Activated CD8-positive, alpha-beta memory T cell treated with anti-CD3 and anti-CD28 coated beads, Interleukin-2, amount 50 U/mL, for 24 hours (primary cell): Measurements from ENCODE around the gene PHACTR3.

Source experiments
- DNase-seq: peaks from one replicate; pipeline ENCODE4 v3.0.0-alpha.2; 2020; ENCODE audit errors: extremely low read depth

The PHACTR3 gene

GRCh38 chr20:59751075-59751711 lies 146.9 kb downstream of the PHACTR3 start:
- no peak for DNase-seq

GRCh38 chr20:59752101-59752586 lies 147.8 kb downstream of the PHACTR3 start:
- DNase-seq, result no peak

- no peak for DNase-seq
Observed at GRCh38 chr20:59752704-59753460, 148.5 kb downstream of the PHACTR3 start.

GRCh38 chr20:59753836-59754235 lies 149.5 kb downstream of the PHACTR3 start:
- no peak for DNase-seq

- DNase-seq, result no peak
Observed at GRCh38 chr20:59754551-59754950, 150.2 kb downstream of the PHACTR3 start.

GRCh38 chr20:59756241-59756640 lies 151.9 kb downstream of the PHACTR3 start:
- DNase-seq, result no peak

GRCh38 chr20:59764037-59764436 lies 159.7 kb downstream of the PHACTR3 start:
- no peak for DNase-seq

GRCh38 chr20:59765599-59766177 lies 161.3 kb downstream of the PHACTR3 start:
- DNase-seq, result no peak

GRCh38 chr20:59767656-59768055 lies 163.3 kb downstream of the PHACTR3 start:
- DNase-seq, result no peak

- DNase-seq, result no peak
Observed at GRCh38 chr20:59770270-59770669, 165.9 kb downstream of the PHACTR3 start.

- no peak for DNase-seq
Observed at GRCh38 chr20:59770851-59771250, 166.5 kb downstream of the PHACTR3 start.

- no peak for DNase-seq
Observed at GRCh38 chr20:59771506-59772372, 167.4 kb downstream of the PHACTR3 start.

GRCh38 chr20:59772373-59772705 lies 168.0 kb downstream of the PHACTR3 start:
- no peak for DNase-seq

GRCh38 chr20:59772931-59773913 lies 168.9 kb downstream of the PHACTR3 start:
- no peak for DNase-seq

- no peak for DNase-seq
Observed at GRCh38 chr20:59774204-59774641, 169.9 kb downstream of the PHACTR3 start.

- no peak for DNase-seq
Observed at GRCh38 chr20:59774921-59775686, 170.8 kb downstream of the PHACTR3 start.

GRCh38 chr20:59775687-59776055 lies 171.3 kb downstream of the PHACTR3 start:
- no peak for DNase-seq

GRCh38 chr20:59776059-59776603 lies 171.8 kb downstream of the PHACTR3 start:
- DNase-seq, result no peak

- DNase-seq, result no peak
Observed at GRCh38 chr20:59776626-59777330, 172.4 kb downstream of the PHACTR3 start.
